ENCODE results near the gene KCNG2. TPM values are rescaled to one million over a fixed set of nuclear protein-coding genes. Genes with fewer than 3 reads are reported as not detected.

KCNG2 gene
- total and polyA plus RNA-seq, 9 of the 15 experiments (the other 6 are each of a cell fraction or from before 2014, with no cell fraction given): not detected

GRCh38 chr18:79924814-79925731, 127.3 kb downstream of the KCNG2 start (continued):
- TF ChIP-seq ZNF280A (IDR thresholded peaks at IDR 0.05; ENCODE audit: low read depth, partially characterized antibody) (no peak), KAT7 (CRISPR knock-in tag; IDR thresholded peaks at IDR 0.05; ENCODE audit: borderline replicate concordance) (no peak), ZNF644 (tag; IDR thresholded peaks at IDR 0.05; ENCODE audit: low read depth) (no peak), SIN3A (IDR thresholded peaks at IDR 0.05; ENCODE audit: borderline replicate concordance in 2 of 2, control insufficient read depth in 1 of 2, low read depth in 2 of 2, low read length in 2 of 2) (no peak), ZNF717 (CRISPR knock-in tag; IDR thresholded peaks at IDR 0.05) (no peak), ZNF175 (CRISPR knock-in tag; IDR thresholded peaks at IDR 0.05; ENCODE audit: low read depth) (no peak), ZBTB7A (IDR thresholded peaks at IDR 0.05; ENCODE audit: borderline replicate concordance, control insufficient read depth, low read depth, low read length) (no peak)

DNA sequence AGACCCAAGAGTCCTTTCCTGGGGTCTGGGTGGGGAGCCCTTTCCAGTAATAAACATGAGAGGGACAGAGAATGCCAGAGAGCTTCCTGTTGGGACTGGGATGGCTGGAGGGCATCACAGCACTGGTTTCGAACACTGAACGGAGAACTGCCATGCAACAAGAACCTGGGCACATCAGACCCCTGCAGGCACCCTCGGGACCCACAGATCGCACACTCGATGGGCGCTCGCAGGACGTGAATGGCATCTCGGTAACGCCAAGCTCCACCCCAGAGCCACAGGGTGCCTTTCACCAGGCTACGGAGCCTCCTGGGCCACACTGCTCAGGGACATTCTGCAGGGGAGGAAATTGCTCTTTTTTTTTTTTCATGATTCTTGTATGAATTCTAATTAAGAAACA, 128.6 kb downstream of the KCNG2 start:
- Histone ChIP-seq H4K20me1 (replicated peaks; ENCODE audit: control insufficient read depth, insufficient read depth, low read length) (no peaks in the 10 kb centered on the region), H2AFZ (ENCODE audit: low read depth, low read length) (no peak overlapping the region), H3K27me3 (ENCODE audit: control insufficient read depth in 2 of 2, insufficient read depth in 2 of 2, low read length in 2 of 2) (no peaks in the 10 kb centered on the region), H3K4me3 (no peak overlapping the region), H3K9me1 (ENCODE audit: control insufficient read depth, insufficient read depth, low read length) (no peaks in the 10 kb centered on the region), H3K79me2 (ENCODE audit: control insufficient read depth, insufficient read depth, low read length) (no peaks in the 10 kb centered on the region), H3K4me1 (replicated peaks in 1 of 2; ENCODE audit: control insufficient read depth in 2 of 2, insufficient read depth in 2 of 2, low read length in 2 of 2) (no peaks in the 10 kb centered on the region; a peak in 1 of 5 replicates), H3K36me3 (ENCODE audit: control insufficient read depth, insufficient read depth, low read length) (no peaks in the 10 kb centered on the region), H3K9ac (ENCODE audit: insufficient read depth in 1 of 2, low read depth in 2 of 2, low read length in 2 of 2) (no peak overlapping the region), H3K9me3 (replicated peaks; ENCODE audit: control insufficient read depth, insufficient read depth, low read depth, low read length) (peaks cover 4% of the 10 kb centered on the region; the same call in 1 of the 2 replicates), H3K4me2 (ENCODE audit: insufficient read depth, low read length) (no peak overlapping the region), H3K27ac (ENCODE audit: extremely low read depth, low read depth, low read length) (no peak overlapping the region)
- no peak for DNase-seq (ENCODE audit: extremely low read depth in 1 of 4, low spot score in 3 of 4)
- ChIA-PET CTCF (ENCODE audit: low intra/inter-chr PET ratio) (no interaction called here), POLR2A (no interaction called here)
- in situ Hi-C loops (cut with MboI): no loop called here
- intact Hi-C loops (cut with micrococcal nuclease): no loop called here
- BruUV-seq (replicated peaks): no TSS peak
- WGBS (ENCODE audit: insufficient coverage, low coverage, missing lambda C conversion rate): 67% methylated on average over 2 of the region's 11 CpGs
- no peak for ATAC-seq
- no peak for FAIRE-seq
- TF ChIP-seq TAF1 (IDR thresholded peaks at IDR 0.05; ENCODE audit: control insufficient read depth, extremely low read depth, insufficient read depth, low read length, severe bottlenecking): no peak
- TF ChIP-seq ZNF24 (IDR thresholded peaks at IDR 0.05): no peak
- TF ChIP-seq, protein P1, sequence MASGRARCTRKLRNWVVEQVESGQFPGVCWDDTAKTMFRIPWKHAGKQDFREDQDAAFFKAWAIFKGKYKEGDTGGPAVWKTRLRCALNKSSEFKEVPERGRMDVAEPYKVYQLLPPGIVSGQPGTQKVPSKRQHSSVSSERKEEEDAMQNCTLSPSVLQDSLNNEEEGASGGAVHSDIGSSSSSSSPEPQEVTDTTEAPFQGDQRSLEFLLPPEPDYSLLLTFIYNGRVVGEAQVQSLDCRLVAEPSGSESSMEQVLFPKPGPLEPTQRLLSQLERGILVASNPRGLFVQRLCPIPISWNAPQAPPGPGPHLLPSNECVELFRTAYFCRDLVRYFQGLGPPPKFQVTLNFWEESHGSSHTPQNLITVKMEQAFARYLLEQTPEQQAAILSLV (tag; IDR thresholded peaks at IDR 0.05): no peak
- TF ChIP-seq ZNF347 (CRISPR knock-in tag; IDR thresholded peaks at IDR 0.05; ENCODE audit: low read depth): no peak
- TF ChIP-seq ZBED1 (IDR thresholded peaks at IDR 0.05): no peak
- TF ChIP-seq KAT2B (IDR thresholded peaks at IDR 0.05; ENCODE audit: low read depth, low read length): no peak
- TF ChIP-seq, protein P2, sequence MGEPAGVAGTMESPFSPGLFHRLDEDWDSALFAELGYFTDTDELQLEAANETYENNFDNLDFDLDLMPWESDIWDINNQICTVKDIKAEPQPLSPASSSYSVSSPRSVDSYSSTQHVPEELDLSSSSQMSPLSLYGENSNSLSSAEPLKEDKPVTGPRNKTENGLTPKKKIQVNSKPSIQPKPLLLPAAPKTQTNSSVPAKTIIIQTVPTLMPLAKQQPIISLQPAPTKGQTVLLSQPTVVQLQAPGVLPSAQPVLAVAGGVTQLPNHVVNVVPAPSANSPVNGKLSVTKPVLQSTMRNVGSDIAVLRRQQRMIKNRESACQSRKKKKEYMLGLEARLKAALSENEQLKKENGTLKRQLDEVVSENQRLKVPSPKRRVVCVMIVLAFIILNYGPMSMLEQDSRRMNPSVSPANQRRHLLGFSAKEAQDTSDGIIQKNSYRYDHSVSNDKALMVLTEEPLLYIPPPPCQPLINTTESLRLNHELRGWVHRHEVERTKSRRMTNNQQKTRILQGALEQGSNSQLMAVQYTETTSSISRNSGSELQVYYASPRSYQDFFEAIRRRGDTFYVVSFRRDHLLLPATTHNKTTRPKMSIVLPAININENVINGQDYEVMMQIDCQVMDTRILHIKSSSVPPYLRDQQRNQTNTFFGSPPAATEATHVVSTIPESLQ (CRISPR knock-in tag; IDR thresholded peaks at IDR 0.05): no peak
- no peak for TF ChIP-seq KDM5B (IDR thresholded peaks at IDR 0.05; ENCODE audit: insufficient replicate concordance, low read depth, low read length)
- no peak for TF ChIP-seq SIN3A (IDR thresholded peaks at IDR 0.05; ENCODE audit: borderline replicate concordance in 2 of 2, control insufficient read depth in 1 of 2, low read depth in 2 of 2, low read length in 2 of 2)

Data from K562 (cell line).